Stimulated activated CD4-positive, alpha-beta T cell treated with anti-CD3 and anti-CD28 coated beads, TNF-alpha, amount 100 ng/mL, for 1 hour (primary cell): Measurements from ENCODE around the gene FAM181A.

ENCODE experiments used
- DNase-seq, 3 donors: peaks; one replicate each; pipeline ENCODE4 v3.0.0-alpha.2; 2020; ENCODE audit warnings: low read depth in 3 of 3, low spot score in 1 of 3

FAM181A gene

DNA sequence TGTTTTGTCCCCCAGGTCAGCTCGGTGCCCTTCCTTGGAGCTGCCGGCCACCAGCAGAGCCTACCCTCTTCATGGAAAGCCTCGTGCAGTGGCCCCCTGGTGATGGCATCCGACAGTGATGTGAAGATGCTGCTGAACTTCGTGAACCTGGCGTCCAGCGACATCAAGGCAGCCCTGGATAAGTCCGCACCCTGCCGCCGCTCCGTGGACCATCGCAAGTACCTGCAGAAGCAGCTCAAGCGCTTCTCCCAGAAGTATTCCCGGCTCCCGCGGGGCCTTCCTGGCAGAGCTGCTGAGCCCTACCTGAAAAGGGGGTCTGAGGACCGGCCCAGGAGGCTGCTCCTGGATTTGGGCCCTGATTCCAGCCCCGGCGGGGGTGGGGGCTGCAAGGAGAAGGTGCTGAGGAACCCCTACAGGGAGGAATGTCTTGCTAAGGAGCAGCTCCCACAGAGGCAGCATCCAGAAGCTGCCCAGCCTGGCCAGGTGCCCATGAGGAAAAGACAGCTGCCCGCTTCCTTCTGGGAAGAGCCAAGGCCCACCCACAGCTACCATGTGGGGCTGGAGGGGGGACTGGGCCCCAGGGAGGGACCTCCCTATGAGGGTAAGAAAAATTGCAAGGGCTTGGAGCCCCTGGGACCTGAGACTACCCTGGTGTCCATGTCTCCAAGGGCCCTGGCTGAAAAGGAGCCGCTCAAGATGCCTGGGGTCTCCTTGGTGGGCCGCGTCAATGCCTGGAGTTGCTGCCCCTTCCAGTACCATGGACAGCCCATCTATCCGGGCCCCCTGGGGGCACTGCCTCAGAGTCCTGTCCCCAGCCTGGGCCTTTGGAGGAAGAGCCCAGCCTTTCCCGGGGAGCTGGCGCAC lies 1.3 kb downstream of the FAM181A start:
- DNase-seq, result no peak

- no peak for DNase-seq
Measured at GRCh38 chr14:93929048-93929535, 1.9 kb downstream of the FAM181A start.

- DNase-seq, result no peak
Measured at GRCh38 chr14:93929657-93930056, 2.5 kb downstream of the FAM181A start.

DNA sequence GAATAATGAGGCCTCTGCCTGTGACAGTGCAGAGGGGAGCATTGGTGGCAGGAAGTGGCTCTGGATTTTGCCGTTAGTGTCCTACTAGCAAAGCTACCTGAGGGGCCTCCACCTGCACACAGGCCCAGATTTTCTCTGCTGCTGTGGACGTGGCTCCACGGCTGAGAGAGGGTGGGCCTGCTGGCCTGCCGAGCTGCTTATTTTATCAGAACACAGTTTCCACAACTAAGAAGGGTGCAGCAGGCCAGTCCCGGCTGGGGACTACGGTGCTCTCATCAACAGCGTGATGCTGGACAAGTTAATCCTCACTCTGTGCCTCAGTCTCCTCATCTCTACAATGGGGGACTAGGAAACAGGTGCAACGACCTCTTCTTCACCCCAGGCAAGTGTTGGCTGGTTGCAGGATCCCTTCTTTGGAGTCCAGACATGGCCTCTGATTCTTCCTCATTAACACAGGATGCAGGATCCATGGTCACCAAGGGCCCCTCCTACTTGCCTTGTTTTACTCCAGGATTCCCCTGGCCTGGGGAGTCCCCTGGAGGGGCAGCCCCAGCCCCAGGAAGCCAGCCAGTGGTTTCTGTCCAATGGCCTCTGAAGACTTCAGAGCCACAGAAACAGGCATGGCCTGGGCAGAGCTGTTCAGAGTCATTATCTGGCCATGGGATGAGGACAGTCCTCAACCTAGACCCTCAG lies 3.3 kb downstream of the FAM181A start:
- DNase-seq, result no peak

DNA sequence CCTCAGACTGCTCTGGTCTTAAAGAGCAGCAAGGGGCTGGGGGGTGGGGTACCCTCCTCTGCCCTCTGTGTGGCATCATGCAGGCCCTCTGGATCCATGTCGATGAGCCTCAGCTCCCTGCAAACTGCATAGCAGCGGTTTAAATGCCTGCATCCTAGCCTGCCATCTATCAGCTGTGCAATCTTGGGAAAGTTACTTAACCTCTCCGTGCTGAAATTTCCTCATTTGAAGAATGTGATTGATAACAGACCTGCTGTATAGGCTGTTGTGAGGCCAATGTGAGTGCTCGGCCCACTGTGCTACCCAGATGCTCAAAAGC lies 3.8 kb downstream of the FAM181A start:
- DNase-seq, result no peak

DNA sequence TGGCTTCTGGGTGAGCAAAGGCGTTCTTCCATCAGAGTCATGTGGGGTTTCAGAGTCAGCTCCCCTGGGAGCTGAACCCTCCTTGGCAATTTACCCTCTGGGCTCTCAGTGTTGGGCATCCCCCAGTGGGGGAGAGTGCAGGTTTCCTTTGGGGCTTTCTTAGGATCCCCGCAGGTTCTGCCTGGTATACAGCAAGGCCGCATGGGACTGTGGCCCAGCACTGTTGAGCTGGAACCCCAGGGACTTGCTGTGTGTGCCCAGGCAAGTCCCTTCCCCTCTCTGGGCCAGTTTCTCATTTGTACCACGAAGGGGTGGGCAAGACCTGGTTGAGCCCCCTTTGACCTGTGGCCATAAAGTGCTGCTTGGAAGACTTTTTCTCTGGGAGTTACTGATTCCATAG lies 5.5 kb downstream of the FAM181A start:
- DNase-seq, result no peak

DNA sequence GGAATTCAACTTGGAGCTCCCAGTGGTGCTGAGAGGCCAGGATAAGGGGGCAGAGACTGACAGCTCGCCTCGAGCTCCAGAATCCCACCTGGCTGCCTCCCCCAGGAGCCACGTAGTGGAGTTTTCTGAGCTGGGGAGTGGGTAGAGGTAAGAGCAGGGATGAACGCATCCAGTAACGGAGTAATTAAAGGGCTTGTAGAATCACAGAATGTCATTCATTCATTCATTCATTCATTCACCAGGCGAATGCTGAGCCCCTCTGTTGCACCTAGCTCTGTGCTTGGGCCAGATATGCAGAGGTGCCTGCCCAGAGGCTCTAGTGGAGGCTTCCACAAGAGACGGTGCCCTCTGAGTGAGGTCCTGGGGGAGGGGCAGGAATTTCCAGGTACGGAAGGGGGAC lies 8.1 kb downstream of the FAM181A start:
- no peak for DNase-seq

- no peak for DNase-seq
Measured at GRCh38 chr14:93936245-93936644, 9.1 kb downstream of the FAM181A start.

DNA sequence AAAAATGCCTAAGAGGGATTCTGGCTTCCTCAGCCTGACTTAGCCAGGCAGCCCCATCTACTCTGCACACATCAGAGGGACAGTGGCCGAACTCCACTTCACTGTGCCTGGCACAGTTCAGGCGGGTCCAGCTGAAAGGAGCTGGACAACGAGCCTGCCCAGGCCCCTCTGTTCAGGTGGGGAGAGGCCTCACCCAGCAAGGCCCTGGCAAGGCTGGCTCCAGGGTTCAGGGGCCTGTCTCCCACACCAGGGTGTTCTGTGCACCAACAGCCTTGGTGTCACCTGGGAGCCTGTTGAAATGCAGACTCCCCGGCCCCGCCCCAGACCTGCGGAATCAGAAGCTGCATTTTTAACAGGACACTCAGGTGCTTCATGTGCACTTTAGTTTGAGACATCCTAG lies 9.8 kb downstream of the FAM181A start:
- DNase-seq, result no peak

GRCh38 chr14:93937519-93937918 lies 10.4 kb downstream of the FAM181A start:
- DNase-seq, result no peak

DNA sequence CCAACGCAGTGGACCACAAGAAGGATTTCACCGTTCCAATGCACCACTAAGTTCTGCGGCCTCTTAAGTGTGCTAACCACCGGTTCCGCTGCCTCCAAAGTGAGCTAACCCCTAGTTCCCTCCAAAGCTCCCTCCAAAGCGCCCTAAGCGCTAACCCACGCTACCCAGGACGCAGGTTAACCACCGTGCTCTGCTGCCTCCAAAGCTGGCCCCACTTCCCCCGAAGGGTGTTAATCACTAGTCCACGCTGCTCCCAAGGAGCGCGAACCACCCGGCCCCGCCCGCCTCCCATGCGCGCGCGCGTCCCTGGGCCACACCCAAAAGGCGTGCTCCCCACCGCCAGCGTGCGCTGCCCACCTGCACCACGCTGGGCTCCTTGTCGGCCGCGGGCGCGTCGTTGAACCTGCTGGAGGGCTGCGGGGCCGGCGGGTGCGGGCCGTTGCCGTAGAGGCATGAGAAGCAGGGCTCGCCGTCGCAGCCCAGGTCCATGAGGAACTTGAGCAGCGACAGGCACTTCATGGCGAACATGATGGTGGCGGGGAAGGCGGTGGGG lies 11.7 kb downstream of the FAM181A start:
- DNase-seq, result no peak

GRCh38 chr14:93939304-93940229 lies 12.4 kb downstream of the FAM181A start:
- peak; percentile 75 to 98 (median 88) for DNase-seq

GRCh38 chr14:93940437-93940836 lies 13.3 kb downstream of the FAM181A start:
- no peak for DNase-seq

DNA sequence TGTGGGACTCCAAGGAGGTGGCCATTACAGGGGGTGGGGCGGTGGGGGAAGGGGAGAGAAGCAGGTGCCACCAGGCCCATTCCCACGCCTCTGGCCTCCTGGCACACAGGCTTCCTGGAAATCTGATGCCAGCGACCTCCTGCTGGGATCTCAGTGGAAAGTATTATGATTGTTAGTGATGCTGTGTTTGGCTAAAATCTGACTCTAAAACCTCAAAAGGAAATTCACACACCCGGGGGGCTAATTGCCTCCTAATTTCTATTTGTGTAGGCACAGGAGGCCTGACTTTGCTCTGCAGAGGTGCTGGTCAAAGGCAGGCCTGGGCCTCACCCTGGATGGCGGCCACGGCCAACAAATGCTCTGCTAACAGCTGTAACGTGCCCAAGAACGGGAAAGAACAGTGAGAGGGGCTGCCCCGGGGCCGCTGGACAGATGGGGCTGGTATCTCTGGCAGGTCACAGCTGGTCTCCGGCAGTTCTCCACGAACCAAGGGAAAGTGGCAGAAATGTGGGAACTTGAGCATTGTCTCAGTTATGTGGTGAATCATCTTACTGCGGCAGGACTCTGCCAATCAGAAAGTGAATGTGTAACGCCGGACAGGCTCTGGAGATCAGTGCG lies 14.3 kb downstream of the FAM181A start:
- no peak for DNase-seq

DNA sequence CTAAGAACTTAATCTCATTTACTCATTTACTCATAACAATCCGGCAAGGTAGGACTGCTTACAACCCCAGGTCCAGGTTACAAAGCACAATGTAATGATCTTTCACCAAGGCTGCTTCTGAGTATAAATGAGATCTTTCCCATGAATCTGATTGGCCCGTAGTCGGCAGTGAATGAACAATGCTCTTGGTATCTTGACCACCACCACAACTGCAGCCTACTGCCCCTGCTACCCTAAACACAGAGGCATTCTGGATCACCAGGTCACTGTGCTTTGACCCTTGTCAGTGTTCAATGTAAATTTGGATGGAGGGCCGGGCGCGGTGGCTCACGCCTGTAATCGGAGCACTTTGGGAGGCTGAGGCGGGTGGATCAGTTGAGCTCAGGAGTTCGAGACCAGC lies 15.9 kb downstream of the FAM181A start:
- no peak for DNase-seq

DNA sequence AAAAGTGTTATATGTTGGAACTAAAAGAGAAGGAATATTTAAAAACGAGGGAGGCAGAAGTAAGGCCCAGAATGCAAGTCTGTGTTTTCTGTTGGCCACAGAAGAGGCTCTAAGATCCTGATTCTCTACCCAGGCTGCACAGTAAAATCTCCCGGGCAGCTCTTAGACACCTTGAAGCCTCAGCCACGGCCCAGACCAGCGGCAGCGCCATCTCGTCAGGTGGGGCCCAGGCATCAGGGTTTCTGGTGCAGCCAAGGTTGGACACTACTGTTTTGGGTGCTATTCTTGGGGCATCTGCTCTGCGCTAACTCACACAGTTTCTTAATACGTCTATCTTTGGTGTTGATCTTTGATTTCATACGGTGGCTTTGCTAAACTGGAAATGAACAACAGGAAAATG lies 16.8 kb downstream of the FAM181A start:
- DNase-seq, result no peak

- DNase-seq, result no peak
Measured at GRCh38 chr14:93944348-93945069, 17.4 kb downstream of the FAM181A start.

GRCh38 chr14:93945070-93945399 lies 17.9 kb downstream of the FAM181A start:
- no peak for DNase-seq

DNA sequence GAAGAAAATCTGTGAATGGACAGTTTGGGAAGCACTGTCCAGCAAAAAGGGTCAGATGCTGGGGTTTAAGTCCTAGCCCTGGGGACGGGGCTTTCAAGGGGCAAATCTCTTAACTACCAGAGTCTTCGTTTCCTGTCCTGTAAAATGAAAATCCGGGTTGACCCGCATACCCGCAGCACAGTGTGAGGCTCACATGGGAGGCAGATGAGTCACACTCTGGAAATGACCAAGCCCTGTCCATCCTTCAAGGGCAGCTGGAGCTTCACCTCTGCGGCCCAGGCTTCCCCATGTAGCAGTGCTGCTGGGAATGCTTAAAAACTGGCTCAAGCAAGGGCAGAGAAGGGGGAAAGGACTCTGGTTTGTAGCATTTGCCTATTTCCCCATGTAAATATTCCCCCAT lies 19.0 kb downstream of the FAM181A start:
- no peak for DNase-seq

- no peak for DNase-seq
Measured at GRCh38 chr14:93946541-93947090, 19.5 kb downstream of the FAM181A start.
